HG02970 (cell line): ENCODE measurements around the gene TRMT112.
A peak's percentile ranks its signal among the peaks of the same experiment; 100 is the strongest.

ENCODE experiments used
- ATAC-seq: cut with Tn5 transposase; IDR thresholded peaks from one replicate; pipeline ENCODE4 v1.9.1; 2021; ENCODE audit warnings: mild to moderate bottlenecking, moderate library complexity, moderate number of reproducible peaks; ENCODE audit not compliant: unreplicated experiment, low FRiP score

TRMT112 gene

DNA sequence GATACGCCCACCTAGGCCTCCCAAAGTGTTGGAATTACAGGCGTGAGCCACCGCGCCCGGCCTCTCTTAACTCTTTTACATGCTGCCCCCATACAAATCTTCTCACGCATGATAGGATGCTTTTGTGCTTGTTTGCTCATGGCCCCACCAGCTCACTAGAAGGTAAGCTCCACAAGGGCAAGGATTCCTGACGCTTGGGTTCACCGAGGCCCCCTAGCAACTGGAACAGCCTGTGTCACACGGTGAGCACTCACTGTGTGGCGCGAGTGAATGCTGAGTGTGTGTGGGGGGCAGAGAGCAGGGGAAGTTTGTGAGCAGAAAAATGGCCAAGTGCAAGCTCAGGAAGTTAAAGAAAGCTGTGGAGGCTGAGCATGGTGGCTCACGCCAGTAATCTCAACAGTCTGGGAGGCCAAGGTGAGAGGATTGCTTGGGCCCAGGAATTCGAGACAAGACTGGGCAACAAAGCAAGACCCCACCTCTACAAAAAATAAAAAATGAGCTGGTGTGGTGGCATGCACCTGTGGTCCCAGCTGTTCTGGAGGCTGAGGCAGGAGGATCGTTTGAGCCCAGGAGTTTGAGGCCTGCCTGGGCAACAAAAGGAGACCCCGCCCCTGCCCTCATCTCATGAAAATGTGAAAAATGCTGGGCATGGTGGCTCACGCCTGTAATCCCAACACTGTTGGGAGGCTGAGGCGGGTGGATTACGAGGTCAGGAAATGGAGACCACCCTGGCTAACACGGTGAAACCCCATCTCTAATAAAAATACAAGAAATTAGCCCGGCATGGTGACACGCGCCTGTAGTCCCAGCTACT, 35.2 kb downstream of the TRMT112 start:
- ATAC-seq: no peak

DNA sequence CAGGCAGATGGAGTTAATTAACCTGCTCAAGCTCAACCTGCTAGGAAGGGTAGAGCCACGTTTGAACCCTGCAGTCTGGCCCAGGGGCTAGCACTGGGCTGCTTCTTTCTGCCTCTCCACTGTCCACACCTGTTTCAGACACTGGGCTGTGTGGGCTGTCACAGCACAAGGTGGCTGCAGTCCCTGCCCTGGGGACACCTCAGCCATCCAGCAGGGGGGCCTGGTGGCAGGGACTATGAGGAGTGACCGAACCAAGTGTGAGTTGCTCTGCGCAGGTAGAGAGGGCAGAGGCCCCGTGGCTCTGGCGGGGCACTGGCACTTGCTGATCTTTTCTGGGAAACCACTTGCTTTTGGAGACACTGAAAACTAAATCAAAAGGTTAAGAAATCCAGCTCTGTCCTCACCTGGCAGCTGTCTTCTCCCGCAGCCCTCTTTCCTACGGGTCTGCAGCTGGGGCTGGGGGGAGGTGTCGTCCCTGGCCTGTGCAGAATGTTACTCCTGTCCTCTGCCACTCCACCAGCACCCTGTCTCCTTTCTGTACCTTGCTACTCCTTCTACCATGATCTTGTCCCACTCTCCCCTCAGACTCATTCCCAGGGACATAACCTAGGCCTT, 38.7 kb downstream of the TRMT112 start:
- ATAC-seq: no peak

GRCh38 chr11:64276653-64277431, 40.5 kb downstream of the TRMT112 start:
- no peak for ATAC-seq

- ATAC-seq: no peak
Measured at GRCh38 chr11:64275841-64276240, 41.5 kb downstream of the TRMT112 start.

DNA sequence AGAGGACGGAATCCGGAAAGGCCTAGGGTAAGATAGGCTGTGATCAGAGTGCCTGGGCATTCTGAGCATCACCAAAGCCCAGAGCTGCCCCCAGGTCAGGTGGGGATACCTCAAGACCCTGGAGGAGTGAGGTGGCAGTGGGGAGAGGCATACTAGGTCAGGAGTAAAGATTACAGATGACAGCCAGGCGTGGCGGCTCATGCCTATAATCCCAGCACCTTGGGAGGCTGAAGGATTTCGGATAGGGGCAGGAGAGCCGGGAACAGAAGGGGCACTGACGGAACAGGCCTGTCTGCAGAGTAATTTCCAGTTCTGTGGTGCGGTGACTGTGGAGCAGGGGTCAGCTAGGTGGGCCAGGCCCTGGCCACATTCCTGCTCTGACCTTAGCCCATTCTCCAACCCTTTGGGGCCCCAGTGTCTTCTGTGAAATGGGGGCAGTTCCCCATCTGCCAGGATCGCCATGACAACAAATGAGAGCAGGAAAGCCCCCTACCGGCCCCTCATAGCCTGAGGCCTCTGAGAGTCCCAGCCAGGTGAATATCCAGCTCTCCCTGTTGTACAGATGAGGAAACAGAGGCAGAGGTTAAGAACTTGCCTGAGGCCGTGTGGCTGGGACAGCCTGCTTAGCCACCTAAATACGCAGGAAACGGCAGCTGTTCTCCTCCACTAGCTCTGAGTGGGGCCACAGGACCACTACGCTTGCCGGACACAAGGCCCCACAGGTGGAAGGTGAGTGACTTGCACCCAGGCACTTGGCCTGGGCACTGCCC, 42.1 kb downstream of the TRMT112 start:
- no peak for ATAC-seq

GRCh38 chr11:64269540-64270220, 47.7 kb downstream of the TRMT112 start:
- peak; percentile 68 for ATAC-seq

- no peak for ATAC-seq
Measured at GRCh38 chr11:64268893-64269539, 48.3 kb downstream of the TRMT112 start.

DNA sequence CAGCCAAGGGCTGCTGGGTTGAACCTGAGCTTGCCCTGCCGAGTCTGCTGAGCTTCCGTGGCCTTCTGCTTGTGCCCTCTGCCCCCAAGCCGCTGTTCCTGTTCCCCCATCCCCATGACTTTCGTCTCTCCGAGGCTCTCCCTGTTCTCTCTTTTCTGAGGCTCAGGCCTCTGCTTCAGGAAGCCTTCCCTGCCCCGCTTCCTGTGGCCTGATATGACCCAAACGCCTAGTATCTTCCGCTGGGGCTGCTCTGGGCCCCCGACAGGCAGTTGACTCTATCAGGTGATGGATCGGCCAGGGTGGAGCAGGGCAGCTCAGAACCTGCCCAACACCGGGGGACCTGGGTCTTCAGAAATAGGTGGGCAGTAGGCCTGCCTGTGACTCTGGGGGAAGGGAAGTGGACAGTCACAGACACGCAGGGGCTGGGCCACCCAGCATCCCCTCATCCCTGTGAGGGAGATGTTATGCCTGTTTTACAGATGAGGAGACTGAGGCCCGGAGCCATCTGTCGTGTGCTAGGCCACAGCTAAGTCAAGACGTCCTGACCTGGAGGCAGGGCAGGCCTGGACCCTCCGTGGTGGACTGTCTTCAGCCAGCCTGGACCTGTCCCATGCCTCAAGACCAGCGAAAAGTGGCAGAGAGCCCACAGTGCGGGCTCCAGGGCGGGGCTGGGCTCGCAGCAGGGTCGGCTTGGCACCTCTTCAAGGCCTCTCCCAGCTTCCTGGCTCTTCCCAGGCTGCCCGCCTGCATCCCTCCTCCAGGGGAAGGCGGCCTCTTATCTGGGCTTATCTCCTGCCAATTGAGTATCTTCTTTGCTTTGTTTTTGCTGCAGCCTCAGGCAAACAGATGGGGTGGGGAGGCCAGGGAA, 49.1 kb downstream of the TRMT112 start:
- no peak for ATAC-seq

GRCh38 chr11:64267207-64267945, 50.0 kb downstream of the TRMT112 start:
- no peak for ATAC-seq
